ENCODE measurements around the gene IQSEC1.

The IQSEC1 gene

GRCh38 chr3:13011573-13012220 is 61.5 kb downstream of the IQSEC1 start:
- no peak for TF ChIP-seq CTCF (conservative IDR thresholded peaks at IDR 0.05; ENCODE audit: low read depth, low read length)
- peak; percentile 35 for DNase-seq (ENCODE audit: low read depth)
- no peak overlapping the region for H3K4me3 ChIP-seq (ENCODE audit: low read depth, low read length)

- H3K4me3 ChIP-seq (ENCODE audit: low read depth, low read length): no peak overlapping the region
- DNase-seq (ENCODE audit: low read depth): no peak
- TF ChIP-seq CTCF (conservative IDR thresholded peaks at IDR 0.05; ENCODE audit: low read depth, low read length): no peak
These were observed 62.3 kb downstream of the IQSEC1 start for GRCh38 chr3:13010780-13011572.

GRCh38 chr3:13009946-13010315 is 63.3 kb downstream of the IQSEC1 start:
- no peak overlapping the region for H3K4me3 ChIP-seq (ENCODE audit: low read depth, low read length)
- no peak for TF ChIP-seq CTCF (conservative IDR thresholded peaks at IDR 0.05; ENCODE audit: low read depth, low read length)
- DNase-seq (ENCODE audit: low read depth): no peak

GRCh38 chr3:13009132-13009945 is 63.9 kb downstream of the IQSEC1 start:
- no peak overlapping the region for H3K4me3 ChIP-seq (ENCODE audit: low read depth, low read length)

GRCh38 chr3:13008155-13008995 is 64.9 kb downstream of the IQSEC1 start:
- no peak overlapping the region for H3K4me3 ChIP-seq (ENCODE audit: low read depth, low read length)
- no peak for TF ChIP-seq CTCF (conservative IDR thresholded peaks at IDR 0.05; ENCODE audit: low read depth, low read length)
- no peak for DNase-seq (ENCODE audit: low read depth)

More at GRCh38 chr3:13009132-13009945, 63.9 kb downstream of the IQSEC1 start:
- no peak for TF ChIP-seq CTCF (conservative IDR thresholded peaks at IDR 0.05; ENCODE audit: low read depth, low read length)
- DNase-seq (ENCODE audit: low read depth): no peak

GRCh38 chr3:13007251-13007941 is 65.8 kb downstream of the IQSEC1 start:
- H3K4me3 ChIP-seq (ENCODE audit: low read depth, low read length): no peak overlapping the region
- no peak for TF ChIP-seq CTCF (conservative IDR thresholded peaks at IDR 0.05; ENCODE audit: low read depth, low read length)
- DNase-seq (ENCODE audit: low read depth): no peak
